IPS DF 4.7 (cell line): ENCODE data around the gene HMGB1.

Experiments
- DNase-seq: peaks from one replicate; pipeline ENCODE4 v3.0.0-alpha.2; 2013; ENCODE audit warnings: low spot score; ENCODE audit errors: extremely low read depth

The HMGB1 gene

DNA sequence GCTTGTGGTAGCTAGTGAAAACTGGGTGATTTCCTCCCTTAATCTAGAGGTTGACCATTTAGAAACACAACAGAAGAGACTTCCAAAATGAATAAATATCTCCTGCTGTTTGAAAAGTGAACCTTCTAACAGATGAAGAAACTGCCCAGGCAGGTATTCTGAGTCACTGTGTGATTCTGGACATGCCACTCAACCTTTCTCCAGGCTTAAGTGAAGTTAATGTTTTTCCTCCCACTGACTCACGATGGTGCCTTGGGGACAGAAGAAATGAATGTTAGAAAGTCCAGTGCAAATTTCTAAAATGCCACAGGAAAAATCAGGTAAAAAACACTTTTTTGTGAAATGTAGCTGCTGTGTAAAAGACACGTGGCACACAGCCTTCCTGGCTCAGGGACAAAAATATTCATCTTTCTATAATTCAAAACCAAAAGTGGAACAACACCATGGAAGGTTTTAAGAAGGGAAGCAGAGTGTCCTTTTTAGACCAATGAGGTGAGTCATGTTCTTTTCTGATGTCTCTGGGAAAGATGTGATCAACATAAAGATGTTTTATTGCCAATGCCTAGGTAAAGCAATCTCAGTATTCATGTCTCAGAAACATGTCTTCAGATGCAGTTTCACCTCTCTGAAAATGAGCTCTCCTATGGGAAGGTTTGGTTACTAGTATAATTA is 34.3 kb downstream of the HMGB1 start:
- DNase-seq, result no peak

DNA sequence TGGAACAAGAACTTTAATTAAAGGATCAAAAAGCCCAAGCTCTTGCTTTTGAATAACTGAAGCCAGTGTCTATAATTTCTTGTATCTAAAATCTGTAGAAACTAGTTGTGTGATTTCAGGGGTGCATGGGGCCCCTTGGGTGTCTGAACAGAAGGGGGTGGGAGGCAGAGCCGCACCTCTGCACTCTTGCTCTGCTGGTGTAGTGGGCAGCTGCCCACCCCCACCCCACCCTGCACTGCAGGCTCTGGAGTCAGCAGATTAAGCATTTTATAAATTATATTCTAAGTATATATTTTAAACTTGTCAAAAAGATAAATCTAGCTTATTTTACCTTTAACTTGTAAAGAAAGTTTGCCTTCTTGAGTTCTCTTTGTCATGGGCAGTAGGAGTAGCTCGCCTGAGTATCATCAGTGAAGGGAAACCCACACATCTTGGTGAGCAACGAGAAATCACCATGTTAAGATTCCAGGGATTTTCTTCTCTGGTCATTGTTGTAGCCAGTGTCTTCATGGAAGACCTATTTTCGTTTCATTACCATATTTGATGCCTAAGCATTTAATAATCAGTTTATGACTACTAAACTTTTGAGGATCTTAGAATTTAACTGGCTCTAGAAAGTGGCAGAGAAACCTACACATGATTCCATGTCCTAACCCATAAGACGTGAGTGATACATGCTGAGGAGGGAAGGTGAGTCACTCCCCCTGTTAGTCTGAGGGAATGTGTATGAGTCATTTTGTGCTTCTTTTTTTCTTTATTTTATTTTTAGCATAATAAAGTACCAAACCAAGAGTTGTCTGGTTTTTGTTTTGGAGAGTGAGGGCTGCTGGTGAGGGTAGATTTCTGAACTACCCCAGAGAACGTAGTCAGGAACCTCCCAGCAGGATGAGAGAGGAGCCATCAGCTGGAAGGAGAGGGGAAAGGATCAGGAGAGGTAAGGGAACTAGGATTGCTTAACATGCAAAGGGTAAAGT is 35.7 kb downstream of the HMGB1 start:
- no peak for DNase-seq

DNA sequence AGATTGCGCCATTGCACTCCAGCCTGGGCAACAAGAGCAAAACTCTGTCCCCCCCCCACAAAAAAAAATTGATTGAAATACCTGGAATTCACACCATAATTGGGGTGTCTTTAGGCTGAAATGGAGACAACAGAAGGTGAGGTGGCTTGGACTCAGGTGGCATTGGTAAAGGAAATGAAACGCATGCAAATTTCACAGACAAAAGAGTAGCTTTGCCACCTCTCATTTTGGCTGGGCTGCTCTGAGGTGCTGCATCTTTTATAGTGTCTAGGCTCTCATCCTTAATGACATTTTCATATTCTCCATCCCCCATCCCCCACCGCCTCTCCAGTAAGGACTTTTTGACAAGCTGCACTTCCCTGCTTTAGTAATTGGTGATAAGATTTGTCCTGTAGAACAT is 36.5 kb downstream of the HMGB1 start:
- DNase-seq, result no peak

- DNase-seq, result no peak
Measured at GRCh38 chr13:30423891-30424290, 41.8 kb downstream of the HMGB1 start.

GRCh38 chr13:30422054-30422839 is 43.5 kb downstream of the HMGB1 start, which contains the start of gene UBE2L5:
TSS of gene UBE2L5 (plus strand) at chr13:30422493. CDS start at chr13:30427991, 5,498 bp downstream.
- DNase-seq, result no peak

DNA sequence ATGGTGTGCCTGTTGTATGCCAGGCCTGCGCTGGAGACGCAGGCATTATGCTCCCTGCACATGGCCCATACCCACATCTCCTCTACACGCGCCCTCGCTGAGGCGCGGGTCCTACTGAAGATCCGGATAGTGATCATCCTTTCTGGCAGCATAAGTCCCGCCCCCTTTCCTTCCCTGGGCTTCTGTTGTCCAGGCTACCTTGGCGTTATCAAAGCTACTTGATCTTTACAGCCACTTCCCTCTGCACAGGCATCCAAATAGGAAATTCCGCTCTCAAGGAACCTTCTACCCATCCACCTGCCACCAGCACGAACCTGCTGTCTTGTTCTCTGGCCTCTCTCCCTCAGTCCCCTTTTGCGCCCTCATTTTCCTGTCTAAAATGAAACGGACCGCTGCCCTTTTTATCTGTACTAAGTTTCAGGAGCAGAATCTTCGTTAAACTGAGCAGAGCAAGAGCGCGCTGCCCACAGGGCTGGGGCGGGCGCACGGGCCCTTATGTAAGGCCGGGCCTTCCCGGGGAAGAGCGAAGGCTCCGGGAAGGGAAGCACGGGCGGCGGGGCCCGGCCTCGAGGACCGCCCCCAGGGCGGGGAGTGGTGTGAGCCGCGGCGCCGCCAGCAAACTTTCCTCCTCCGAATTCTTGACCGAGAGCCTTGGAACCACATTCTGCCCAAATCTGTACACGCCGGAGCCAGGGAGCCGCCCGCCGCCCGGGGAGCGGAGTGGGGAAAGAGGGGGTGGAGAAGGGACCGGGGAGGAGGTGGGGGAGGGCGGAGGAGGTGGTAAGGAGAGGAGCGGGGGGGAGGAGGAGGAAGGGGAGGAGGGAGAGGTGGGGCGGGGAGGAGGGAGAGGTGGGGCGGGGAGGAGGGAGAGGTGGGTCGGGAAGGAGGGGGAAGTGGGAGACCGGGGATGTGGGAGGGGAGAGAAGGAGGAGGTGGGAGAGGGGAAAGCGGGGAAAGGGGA is 44.4 kb downstream of the HMGB1 start:
- DNase-seq, result no peak

- DNase-seq, result no peak
Measured at GRCh38 chr13:30418717-30419459, 46.8 kb downstream of the HMGB1 start.

GRCh38 chr13:30418075-30418716 is 47.5 kb downstream of the HMGB1 start:
- DNase-seq, result no peak

- no peak for DNase-seq
Measured at GRCh38 chr13:30416471-30416870, 49.3 kb downstream of the HMGB1 start.

- DNase-seq, result no peak
Measured at GRCh38 chr13:30415430-30416030, 50.2 kb downstream of the HMGB1 start.

DNA sequence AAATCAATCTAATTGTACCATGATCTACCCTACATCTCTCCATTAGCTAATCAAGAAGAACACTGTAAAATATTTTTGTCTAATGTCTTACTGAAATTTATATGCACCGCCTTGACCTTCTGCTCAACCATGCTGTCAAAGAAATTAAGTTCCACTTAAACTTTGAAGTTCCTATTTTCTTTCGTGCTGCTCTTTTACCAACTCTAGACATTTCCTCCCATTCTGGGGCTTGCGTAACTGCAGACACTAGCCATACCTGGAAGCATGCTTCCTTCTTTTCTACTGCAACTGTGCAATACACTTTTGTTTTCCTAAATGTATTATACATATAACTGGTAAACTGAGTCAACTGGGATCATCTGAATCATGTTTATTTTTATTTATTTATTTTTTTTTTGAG is 51.9 kb downstream of the HMGB1 start:
- no peak for DNase-seq

DNA sequence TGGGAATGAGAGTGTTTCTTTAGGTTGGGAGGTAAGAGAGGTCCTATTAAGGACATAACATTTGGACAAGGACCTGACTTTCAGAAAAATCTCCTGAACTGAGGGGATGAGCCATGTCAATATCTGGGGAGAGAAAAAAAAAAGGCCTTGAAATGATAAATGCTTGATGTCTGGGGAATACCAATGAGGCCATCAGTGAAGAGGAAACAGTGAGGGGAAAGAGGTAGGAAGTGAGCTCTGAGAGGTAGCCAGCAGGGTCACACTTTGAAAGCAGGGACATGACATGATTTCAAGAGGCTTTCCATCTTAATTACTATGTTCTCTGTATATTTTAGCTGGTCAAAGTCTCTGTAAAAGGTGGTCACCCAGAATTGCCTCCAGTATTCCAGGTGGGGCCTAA is 53.4 kb downstream of the HMGB1 start:
- DNase-seq, result no peak

GRCh38 chr13:30410705-30411125 is 55.0 kb downstream of the HMGB1 start:
- DNase-seq, result no peak

GRCh38 chr13:30409886-30410704 is 55.6 kb downstream of the HMGB1 start:
- DNase-seq, result no peak

- DNase-seq, result peak; percentile 69
Measured at GRCh38 chr13:30408319-30409101, 57.2 kb downstream of the HMGB1 start.

GRCh38 chr13:30406779-30407416 is 58.8 kb downstream of the HMGB1 start:
- DNase-seq, result no peak
